GM19025 (cell line): ENCODE results near the gene ANKRD6.

Source experiments
- ATAC-seq: cut with Tn5 transposase; IDR thresholded peaks from one replicate; pipeline ENCODE4 v1.9.1; 2021; ENCODE audit warnings: mild to moderate bottlenecking, low read depth, moderate library complexity; ENCODE audit not compliant: unreplicated experiment

The ANKRD6 gene

DNA sequence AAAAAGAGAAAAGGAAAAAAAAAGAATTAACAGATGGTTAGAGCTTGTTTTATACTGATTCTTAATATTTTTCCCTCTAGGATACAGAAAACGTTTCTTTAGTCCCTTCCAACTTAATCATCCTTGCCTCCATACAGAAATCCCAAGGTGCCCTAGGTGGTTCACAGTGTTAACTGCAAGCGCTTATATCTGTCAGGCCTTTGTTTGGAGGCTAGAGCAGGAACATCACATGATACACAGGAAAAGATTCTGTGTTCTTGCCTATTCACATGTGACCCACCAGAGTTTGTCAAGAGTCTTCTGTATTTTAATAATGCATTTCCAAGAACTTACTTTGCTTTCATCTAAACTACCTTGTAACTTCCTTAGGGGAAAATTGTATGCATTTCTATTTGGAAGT is 31.3 kb downstream of the ANKRD6 start:
- ATAC-seq: no peak

DNA sequence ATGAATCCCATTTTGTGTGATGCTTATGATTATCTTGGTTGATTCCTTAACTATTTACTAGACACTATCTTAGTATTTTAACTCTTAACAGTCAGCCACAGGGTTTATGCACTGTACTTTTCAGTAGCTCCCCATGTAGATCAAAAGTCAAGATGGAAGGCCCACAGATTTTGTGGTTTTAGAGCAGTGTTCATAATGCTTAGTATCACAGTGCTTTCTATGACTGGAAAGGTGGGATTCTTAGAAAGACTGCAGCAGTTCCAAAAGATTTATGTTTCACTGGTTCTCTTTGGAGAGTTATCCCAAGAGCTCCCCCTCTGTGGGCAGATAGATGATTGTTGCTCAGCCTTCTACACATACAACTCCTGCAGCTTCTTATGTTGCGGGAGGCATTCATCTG is 34.5 kb downstream of the ANKRD6 start:
- no peak for ATAC-seq

DNA sequence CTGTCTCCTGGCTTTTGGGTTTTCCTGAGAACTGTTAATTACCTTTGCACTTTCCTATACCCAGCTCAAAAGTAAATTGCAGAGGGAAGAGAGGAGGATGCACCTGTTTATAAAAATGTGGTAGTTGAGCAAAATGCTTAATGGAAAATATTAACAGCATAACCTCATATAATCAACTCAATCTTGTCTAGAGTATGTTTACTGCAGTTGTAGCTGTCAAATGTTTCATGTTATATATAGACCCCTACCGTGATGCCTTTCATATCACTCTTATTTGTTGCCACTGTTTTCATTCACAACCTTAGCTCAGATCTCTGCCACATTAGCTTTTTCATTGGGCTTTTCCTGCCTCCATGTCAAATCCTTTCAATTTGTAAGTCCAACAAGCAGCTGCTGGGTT is 36.0 kb downstream of the ANKRD6 start:
- ATAC-seq: no peak

DNA sequence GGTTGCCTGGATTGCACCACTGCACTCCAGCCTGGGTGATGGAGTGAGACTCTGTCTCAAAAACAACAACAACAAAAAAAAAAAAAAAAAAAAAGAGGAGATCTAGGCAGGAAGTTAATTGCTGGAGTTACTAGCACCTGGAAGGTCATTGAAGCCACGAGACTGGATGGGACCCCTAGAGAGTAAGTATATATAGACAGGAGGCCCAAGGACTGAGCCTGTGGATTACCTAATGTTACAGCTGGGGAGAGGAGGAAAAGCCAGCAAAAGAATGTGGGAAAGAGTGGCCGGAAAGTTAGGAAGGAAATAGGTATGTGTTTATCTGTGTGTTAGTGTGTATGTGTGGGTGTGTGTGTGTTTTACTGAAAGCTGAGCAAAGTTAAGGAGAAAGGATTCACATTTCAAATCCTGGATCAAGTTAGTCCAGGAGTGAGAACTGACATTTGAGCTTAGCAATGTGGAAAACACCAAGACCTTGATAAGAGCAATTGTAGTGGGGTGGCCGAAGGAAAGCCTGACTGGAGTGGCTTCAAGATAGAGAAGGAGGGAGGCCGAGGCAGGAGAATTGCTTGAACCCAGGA is 38.4 kb downstream of the ANKRD6 start:
- ATAC-seq: no peak

DNA sequence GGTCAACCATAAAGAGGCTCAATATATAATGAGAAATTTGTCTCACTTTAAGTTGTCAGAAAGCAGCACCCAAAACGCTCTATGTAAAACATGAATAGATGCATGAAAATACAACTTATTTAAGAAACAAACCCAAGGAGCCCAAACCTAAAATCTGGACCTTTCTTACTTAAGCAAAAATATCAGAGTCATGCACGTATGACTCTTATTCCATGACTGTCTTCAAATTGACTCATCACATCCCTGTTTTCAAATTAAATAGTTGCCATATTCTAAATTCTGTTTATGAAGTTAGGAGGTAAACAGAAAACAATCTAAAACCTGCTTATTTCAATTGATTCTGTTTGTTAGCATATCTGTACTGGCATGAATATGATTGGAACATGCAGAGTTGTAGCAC is 42.1 kb downstream of the ANKRD6 start:
- no peak for ATAC-seq

DNA sequence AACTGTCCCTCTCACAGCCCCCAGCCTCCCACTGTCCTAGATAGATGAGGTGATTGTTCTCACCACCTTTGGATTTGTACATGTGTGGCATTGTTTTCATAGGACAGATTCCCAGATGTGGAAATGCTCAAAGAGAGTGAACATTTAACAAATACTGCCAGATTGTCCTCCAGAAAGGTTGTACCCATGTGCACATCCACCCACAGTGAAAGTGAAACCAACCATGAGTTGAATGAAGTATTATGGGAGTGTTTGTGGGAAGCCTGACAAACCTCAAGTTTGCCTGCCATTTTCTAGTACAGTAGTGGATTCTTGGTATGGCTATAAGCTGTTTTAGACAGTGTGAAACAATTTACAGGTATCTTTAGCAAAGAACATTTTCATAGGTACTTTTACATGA is 42.7 kb downstream of the ANKRD6 start:
- ATAC-seq: no peak

DNA sequence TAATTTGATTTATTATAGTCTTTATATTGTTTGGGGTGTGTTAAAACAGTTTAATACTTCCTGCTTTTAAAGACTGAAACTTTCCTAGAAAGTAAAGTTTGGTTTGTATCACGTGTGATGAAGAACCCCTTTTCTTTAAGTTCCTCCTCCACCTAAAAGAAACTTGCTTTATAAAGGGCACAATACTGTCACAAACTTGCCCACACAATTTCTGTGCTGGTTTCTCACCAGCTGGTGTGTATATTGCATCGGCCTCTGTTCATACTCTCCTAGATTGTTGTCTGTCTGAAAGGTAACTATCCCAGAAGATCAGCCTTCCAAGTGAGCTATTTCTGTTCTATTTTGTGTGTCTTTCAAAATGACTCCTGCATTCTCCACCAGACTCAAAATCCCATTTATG is 46.9 kb downstream of the ANKRD6 start:
- ATAC-seq: no peak

DNA sequence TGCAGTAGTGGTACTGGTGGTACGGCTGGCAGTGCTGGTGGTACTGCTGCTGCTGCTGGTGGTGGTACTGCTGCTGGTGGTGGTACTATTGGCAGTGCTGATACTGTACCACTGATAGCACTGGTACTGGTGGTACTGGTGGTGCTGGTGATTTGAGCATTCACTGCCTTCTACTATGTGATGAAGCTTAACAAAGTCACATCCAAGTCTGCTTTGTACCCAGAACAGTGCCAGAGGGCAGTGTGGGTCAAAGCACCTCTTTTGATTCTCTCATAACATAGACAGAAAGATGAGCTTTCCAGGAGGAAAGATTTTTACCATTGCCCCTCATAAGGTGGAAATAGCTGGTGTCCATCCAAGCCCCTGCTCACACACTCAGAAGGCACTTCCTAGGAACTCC is 48.7 kb downstream of the ANKRD6 start:
- ATAC-seq: no peak

DNA sequence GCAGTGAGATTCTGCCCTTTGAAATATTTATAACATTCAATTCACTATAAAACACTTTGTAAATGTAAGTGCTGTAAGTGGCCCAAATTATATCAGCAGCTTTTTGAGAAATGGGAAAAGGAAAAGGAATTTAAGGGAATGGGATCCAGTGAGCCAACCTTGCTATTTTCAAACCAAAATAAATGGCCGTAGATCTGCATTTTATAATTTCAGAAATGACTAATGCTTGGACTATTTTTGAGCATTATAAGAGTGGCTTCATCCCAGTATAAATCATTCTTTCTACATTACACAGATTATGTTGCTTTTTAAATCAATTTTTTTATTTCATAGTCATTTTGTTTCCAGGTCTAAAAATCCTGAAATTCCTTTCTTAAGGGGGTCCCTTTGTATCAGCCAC is 49.2 kb downstream of the ANKRD6 start:
- ATAC-seq: no peak

DNA sequence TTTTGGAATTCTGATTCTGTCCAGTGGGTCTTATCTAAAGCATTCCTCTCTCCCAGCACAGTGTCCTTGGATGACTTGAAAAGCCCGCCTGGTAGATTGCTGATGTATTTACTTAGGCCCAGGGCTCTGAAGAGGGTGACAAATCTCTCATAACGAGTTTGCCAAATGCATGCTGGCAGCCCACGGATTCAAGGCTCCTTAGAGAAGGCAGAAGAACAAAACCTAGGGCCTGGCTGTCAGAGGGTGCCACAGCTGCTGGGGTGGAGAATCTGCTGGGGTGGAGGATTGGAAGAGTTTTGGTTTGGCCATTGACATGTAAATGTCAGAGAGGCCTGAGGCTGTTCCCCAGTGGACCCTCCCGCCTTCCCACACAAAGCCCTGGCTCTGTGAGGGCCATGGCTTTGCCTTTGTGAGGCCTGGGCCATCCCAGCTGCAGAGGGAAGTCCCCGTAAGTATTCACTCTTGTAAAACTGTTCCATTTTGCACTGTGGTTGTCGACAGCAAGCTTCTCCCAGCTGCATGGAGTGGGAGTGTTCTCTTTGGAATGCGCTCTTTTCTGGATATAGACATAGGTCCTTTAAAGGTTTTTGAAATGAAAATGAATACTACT is 50.3 kb downstream of the ANKRD6 start:
- no peak for ATAC-seq

DNA sequence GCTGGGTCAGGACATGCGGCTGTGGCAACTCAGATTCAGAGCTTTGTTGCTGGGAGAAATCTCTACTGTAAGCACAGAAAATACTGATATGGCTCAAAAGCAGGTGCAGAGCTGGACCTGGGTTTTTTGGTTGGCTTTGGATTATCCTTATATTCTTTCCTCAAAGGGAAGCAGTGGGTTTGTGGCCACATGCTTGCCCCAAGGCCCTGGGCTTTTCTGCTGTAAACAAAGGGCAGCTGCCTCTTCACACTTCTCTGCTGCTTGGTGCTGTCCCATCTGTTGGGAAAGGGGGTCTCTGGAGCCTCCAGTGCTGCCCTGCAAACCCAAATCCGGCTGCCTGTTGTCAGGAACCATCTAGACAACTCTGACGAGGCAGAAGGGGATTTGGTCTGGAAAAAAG is 52.4 kb downstream of the ANKRD6 start:
- no peak for ATAC-seq

DNA sequence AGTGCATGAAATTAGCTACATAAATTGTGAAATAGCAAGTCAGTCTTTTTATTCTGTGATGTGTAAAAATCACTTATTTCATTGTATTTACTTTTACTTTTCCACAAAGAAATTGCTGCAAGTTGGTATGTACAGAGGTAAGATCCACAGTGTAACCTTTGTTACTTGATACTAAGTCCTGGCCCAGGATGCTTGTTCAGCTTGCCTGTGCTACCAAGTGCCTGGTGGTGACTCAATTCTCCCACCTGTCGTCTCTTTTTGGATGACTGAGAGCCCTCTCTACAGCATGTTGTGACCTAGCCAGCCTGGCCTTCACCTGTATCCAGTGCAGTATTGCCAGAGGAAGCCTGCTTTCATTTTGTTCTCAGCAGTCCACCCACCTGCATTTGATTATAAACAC is 54.9 kb downstream of the ANKRD6 start:
- ATAC-seq: no peak

DNA sequence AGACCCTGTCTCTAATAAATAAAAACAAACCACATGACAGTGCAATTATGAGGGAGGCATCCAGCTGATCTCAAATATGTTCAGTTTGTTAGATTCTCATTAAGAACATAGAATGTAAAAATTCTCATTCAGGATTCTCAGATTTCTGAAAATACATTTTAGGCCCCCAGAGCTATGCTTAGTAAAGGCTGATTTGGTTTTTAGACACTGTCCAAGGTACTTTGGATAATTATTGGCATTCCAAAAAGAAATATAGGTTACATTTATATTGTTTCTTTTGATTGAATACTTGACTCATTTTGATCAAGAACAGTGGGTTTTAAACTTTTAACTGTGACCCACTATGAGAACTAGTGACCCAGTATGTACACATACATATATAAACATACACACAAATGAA is 55.5 kb downstream of the ANKRD6 start:
- no peak for ATAC-seq

DNA sequence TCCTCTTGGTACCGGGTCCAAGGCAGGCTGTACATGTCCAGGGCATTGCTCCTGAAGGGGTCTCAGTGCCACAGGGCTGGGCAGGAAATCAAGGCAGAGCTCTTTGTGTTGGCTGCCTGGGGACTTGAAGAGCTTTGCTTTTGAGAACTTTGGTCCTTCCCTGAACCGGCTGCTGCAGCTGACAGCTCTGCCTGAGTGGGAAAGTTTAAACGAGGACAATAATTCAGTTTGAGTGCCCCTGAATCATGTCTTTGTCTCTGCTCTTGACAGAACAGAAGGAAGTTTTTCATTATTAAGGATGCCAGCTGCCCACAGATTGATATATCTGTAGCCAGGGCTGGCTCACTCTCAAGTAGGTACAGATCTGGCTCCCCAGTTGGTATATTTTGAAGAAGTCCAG is 56.1 kb downstream of the ANKRD6 start:
- no peak for ATAC-seq

DNA sequence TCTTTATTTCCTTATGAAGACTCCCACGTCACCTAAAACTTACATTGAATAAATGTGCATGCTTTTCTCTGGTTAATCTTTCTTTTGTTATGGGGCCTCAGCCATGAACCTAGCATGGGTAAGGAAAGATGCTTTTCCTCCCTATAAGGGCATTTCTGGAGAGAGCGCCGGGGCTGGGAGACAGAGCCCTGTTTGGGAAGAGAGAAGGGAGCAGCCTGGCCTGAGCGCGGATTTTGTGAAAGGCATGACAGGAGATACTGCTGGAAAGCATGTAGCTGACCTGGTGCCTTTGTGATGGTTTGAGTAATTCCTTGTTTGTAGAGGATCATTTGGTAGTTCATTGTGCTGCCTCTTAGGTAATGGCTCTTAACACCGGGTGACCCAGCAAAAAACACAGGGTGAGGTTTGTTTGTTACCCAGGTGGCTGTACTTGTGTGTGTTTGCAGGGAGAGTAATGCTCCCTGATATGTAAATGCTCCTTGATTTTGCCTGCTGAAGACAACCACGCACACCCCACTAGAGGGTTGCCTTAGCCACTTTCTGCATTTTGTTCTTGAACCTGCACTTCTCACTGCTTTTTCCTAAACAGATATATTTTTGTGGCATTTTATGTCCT is 59.2 kb downstream of the ANKRD6 start:
- no peak for ATAC-seq

DNA sequence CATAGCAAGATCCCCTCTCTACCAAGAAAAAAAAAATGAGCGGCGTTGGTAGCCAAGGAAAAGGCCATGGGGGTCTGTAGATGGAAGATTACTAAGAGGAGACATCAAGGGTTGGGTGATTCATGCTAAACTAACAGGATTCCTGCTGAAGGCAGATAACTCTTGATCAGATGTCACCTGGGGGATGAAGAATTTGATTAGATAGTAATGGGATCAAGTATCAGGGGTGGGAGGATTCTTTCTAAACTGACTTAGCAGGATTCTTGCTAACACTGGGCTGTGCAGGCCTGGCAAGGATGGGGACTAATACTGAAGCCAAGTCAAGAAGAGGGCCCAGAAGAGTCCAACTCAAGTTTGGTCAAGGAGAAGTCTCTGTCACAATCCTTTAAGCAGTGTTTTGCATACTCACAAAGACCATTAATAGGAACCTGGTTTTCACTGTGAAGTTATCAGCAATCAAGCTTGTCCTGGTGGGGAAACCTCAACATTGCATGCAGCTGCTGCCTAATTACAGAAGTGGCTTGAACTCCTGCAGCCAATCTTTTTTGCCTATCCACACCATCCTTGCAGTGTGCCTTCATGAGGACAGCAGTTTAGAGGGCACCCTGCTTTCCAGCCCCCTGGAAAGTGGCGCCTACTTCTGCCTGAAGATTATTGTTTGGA is 61.3 kb downstream of the ANKRD6 start:
- ATAC-seq: no peak

DNA sequence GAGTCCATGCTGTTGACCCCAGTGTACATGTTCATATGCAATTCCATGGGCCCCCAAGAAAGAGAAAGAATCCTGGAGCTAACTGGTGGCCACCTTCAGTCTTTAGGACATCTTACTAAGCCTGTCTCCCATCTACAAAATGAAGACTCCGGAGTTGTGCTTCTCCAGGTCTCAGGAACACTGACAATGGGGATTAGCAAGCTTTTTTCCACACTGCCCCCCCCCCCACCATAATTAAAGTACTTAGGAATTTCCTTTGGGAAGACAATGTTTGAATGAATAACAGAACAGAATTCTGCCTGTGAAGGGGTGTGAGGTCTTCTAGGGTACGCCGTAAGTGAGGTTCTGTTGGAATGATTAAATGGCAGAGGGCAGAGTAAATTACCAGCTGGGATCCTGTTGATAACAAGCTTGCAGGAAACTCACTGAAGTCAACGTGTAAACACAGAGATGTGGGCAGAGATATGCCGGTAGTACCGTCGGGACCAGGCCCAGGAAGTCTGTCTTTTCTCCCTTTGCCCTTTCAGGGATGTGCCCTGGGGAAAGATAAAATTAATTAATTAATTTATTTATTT is 63.1 kb downstream of the ANKRD6 start:
- ATAC-seq: no peak

DNA sequence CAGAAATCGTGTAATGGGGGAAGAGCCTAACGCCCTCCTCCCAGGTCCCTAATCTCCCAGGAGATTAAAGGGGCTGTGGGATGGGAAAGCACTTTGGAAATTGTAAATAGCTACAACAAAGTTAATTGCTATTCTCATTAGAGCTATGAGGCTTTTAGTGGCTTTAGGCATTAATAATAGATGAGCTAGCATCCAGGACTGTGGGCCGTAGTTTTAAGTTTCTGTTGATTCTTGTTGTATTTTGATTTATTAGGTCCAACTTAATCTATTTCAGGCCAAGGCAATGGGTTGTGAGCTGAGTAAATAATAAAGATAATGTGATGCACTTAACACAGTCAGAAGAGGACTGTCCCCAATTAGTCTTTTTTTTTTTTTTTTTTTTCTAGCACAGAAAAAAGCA is 67.7 kb downstream of the ANKRD6 start:
- no peak for ATAC-seq

DNA sequence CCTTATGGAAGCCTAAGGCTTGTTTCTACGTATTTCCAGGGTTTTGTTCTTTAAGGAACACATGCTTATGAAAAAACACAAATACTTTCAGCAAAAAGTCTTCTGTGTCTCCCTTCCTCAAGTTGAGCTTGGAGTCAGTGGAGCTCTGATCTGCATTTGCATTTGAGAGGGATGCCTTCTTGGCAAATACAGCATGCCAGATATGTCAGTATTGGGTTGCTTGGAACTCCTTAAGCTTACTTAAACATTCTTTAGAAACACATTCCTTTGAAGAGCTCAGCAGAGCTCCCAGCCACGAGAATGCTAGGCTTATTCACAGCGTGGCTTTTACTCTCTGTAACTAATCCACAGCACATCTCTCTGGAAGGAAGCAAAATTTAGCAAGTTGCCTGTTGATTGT is 68.3 kb downstream of the ANKRD6 start:
- no peak for ATAC-seq

DNA sequence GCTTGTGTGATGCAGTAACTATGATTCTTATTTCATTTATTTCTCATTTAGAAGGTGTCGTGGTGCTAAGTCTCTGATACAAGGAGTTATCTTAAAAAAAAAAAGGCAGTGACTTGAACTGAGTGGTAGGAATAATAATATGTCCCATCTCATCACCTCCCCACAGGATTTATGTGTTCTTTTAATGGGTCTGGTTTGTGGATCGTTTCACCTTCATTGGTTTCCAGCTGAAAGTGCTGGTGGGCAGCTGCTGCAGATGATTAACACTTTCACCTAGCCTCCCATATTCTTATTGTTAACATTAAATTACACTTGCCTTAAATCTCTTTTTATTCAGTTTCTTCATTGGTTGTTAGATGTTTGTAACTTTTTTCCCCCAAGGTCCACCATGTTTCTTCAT is 68.8 kb downstream of the ANKRD6 start:
- ATAC-seq: no peak

DNA sequence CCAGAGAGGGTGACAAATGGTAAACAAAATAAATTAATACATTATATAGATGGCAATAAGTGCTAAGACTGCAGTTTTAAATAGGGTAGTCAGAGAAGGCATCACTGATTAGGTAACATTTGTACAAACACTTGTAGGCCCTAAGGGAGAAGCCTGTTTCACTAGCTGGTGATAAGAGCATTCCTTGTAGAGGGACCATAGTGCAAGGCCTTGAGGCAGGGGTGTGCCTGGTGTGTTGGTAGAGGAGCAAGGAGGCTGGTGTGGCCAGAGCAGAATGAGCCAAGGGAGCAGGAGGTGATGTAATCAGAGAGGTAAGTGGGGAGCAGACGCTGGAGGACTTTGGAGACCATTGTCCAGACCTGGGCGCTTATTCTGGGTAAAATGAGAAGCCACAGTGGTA is 70.7 kb downstream of the ANKRD6 start:
- ATAC-seq: no peak

DNA sequence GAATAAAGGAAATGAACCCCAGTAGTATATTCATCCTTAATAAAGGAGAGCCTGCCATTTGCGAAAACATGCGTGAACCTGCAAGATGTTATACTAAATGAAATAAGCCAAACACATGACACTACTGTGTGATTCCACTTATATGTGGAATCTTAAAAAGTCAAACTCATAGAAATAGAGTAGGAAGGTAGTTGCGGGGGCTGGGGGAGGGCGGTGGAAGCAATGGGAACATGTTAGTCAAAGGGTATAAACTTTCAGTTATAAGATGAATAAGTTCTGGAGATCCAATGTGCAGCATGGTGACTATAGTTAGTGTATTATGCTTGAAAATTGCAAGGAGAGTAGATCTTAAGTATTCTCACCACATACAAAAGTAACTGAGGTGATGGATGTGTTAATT is 72.9 kb downstream of the ANKRD6 start:
- no peak for ATAC-seq
